BE2C (cell line): ENCODE results near the gene CDH13.

ENCODE experiments used
- DNase-seq: peaks from one replicate; pipeline ENCODE4 v3.0.0-alpha.2; 2020
- H3K27me3 ChIP-seq: fragments of 250-450 bp; sonication (Bioruptor Pico); 2 replicates; pipeline ENCODE4 v1.5.1; 2020; ENCODE audit warnings: mild to moderate bottlenecking
- H3K36me3 ChIP-seq: fragments of 250-450 bp; sonication (Bioruptor Pico); 2 replicates; pipeline ENCODE4 v1.5.1; 2020; ENCODE audit warnings: mild to moderate bottlenecking
- H3K4me1 ChIP-seq: fragments of 250-450 bp; sonication (Bioruptor Pico); 2 replicates; pipeline ENCODE4 v1.5.1; 2020
- H3K4me3 ChIP-seq: 2 replicates; pipeline ENCODE4 v1.5.1; 2011; ENCODE audit warnings: low read depth, low read length
- H3K9me3 ChIP-seq: fragments of 250-450 bp; sonication (Bioruptor Pico); 2 replicates; pipeline ENCODE4 v1.5.1; 2020
- TF ChIP-seq, protein P1 (sequence below): IDR thresholded peaks from 2 replicates; pipeline ENCODE4 v1.5.1; 2012; ENCODE audit warnings: mild to moderate bottlenecking, low read depth, low read length

CDH13 gene

DNA sequence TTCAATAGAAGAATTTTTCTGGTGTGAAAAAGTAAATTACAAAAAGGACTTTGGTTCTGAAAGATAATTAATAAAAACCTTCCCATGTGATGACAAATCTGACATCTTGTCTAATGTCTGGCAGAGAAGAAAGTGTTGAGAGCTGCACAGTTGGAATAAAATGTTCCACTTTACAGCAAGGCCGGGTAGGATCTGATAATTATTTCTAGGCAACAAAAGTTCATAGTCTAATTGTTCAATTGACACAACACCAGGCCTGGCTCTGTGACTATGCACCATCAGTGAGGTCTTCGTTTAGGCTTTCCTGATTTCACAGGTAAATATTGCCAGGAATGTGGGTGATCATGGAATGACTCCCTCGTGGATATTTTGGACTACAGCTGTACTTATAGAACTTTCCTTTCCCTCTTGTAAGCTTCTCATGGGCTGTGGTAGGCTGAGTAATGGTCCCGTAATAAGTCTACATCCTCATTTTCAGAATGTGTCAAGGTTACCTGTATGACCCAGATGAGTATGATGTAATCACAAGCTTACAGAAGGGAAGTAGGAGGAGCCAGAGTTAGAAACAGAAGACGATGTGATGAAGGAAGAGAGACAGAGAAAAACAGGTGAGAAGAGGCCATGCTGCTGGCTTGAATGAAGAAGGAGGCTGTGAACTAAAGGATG, 217.0 kb downstream of the CDH13 start:
- TF ChIP-seq, protein P1, sequence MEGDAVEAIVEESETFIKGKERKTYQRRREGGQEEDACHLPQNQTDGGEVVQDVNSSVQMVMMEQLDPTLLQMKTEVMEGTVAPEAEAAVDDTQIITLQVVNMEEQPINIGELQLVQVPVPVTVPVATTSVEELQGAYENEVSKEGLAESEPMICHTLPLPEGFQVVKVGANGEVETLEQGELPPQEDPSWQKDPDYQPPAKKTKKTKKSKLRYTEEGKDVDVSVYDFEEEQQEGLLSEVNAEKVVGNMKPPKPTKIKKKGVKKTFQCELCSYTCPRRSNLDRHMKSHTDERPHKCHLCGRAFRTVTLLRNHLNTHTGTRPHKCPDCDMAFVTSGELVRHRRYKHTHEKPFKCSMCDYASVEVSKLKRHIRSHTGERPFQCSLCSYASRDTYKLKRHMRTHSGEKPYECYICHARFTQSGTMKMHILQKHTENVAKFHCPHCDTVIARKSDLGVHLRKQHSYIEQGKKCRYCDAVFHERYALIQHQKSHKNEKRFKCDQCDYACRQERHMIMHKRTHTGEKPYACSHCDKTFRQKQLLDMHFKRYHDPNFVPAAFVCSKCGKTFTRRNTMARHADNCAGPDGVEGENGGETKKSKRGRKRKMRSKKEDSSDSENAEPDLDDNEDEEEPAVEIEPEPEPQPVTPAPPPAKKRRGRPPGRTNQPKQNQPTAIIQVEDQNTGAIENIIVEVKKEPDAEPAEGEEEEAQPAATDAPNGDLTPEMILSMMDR: no peak
- Histone ChIP-seq H3K27me3 (no peaks in the 10 kb centered on the region), H3K9me3 (no peaks in the 10 kb centered on the region), H3K36me3 (no peaks in the 10 kb centered on the region), H3K4me3 (no peak overlapping the region), H3K4me1 (no peaks in the 10 kb centered on the region)
- no peak for DNase-seq

DNA sequence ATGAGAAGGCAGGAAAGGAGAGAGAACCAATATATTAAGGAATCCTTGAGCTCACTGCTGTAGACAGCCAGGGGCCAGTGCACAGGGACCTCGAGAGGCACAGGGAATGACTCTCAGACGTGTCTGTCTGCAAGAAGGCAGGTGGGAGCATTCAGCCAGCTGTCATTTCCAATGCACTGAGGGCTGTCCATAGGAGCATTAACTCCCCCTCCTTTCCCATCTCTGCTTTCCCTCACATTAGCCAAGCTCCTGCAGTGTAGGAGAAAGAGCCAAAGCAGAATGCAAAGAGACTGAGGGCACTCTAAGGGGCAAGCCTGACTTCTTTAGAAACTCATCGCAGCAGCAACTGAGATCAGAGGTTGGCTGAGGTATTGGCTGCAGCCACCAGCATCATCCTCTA, 218.3 kb downstream of the CDH13 start:
- no peaks in the 10 kb centered on the region; the same call in 1 of the 2 replicates for H3K9me3 ChIP-seq
- TF ChIP-seq, protein P1: no peak

DNA sequence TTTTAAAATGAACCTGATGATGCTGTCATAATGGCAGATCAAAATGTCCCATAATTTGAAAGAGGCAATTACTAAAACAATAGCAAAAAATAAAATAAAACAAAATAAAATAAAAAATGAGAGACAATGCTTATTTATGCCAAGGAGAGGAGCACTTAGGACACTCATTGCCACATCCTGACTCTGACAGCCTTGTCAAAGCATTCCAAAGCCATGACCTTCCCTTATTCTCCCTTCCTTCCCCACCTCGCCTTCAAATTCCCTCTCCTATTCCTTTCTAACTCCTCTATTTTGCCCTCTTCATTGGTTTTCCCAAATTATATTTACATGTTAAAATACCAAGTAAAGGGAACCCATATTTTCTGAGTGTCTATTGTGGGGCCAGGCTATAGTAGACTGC, 220.0 kb downstream of the CDH13 start:
- H3K36me3 ChIP-seq: no peaks in the 10 kb centered on the region
- H3K4me1 ChIP-seq: no peaks in the 10 kb centered on the region
- no peaks in the 10 kb centered on the region for H3K27me3 ChIP-seq
- DNase-seq: no peak
- TF ChIP-seq, protein P1: no peak
- H3K9me3 ChIP-seq: no peaks in the 10 kb centered on the region; the same call in 1 of the 2 replicates
- H3K4me3 ChIP-seq: no peak overlapping the region

More for the DNA sequence above, 218.3 kb downstream of the CDH13 start:
- H3K4me1 ChIP-seq: no peaks in the 10 kb centered on the region
- DNase-seq: no peak
- no peaks in the 10 kb centered on the region for H3K36me3 ChIP-seq
- H3K27me3 ChIP-seq: no peaks in the 10 kb centered on the region
- no peak overlapping the region for H3K4me3 ChIP-seq

DNA sequence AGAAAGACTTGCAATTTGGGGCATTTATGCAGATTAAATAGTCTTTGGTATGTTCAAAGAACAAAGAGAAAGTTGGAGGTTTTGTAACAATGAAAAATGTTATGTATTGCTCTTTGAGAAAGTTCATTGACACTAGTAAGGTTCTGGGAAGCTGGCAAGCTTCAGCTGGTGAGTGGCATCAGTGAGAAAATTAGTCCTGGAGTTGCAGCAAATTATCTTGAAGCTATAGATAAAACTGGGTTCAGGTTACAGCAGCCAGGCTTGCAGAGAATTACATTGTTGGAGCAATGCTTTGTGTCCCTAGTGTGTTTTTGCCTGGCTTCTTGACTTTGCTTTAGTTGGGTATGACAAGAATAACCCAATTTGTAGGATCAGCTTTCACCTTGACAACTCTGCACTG, 221.2 kb downstream of the CDH13 start:
- H3K36me3 ChIP-seq: no peaks in the 10 kb centered on the region
- no peak for DNase-seq
- TF ChIP-seq, protein P1: no peak
- no peak overlapping the region for H3K4me3 ChIP-seq
- no peaks in the 10 kb centered on the region for H3K4me1 ChIP-seq
- H3K27me3 ChIP-seq: no peaks in the 10 kb centered on the region
- no peaks in the 10 kb centered on the region; the same call in none of the 2 replicates for H3K9me3 ChIP-seq

DNA sequence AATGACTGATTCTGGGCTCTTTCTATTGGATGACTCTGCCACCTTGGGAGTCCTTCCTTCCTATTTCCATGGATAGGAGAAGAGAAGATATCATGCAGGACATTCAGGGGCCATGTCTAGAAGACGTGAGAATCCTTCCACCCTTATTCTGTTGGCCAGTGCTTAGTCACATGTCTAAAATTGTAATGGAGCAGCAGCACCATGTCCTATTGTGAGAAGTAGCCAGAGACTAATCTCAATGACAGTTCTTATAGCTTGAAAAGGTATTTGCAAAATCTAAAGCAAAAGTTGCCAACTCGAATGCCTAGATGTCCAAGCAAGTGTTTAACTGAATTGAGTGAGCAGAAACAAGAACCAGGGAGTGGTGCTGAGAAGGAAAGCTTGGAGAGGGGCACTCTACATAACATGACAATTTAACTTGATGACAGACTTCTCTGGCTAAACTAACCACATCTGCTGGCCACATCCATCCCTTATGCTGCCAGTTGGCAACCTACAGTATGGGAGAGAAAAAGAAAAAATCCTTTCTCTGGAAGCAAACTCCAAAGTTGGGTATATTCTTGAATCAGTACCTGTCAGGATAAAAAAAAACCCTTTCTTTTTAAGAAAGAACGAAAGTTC, 225.7 kb downstream of the CDH13 start:
- H3K27me3 ChIP-seq: no peaks in the 10 kb centered on the region
- H3K4me1 ChIP-seq: no peaks in the 10 kb centered on the region
- H3K9me3 ChIP-seq: no peaks in the 10 kb centered on the region; the same call in none of the 2 replicates
- no peaks in the 10 kb centered on the region for H3K36me3 ChIP-seq
- no peak for DNase-seq
- TF ChIP-seq, protein P1: no peak
- H3K4me3 ChIP-seq: no peak overlapping the region

DNA sequence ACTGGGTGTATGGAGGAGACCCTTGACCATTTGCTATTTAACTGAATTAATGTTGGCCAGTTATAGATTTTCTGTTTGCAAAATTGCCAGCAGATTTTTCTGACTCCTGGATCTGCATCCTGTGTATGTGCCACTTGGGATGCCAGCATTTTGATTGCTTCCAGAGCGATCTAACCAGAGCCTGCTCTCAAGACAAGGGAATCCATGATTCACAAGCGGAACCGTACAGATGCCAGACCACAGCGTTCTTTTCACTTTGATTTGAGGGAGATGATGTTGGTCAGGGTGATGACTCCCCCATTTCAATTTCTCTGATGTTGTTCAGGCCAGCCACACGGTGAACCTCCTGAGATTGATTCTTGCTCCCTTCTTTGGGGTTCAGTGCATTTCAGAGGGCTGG, 228.7 kb downstream of the CDH13 start:
- H3K9me3 ChIP-seq: no peaks in the 10 kb centered on the region; the same call in 1 of the 2 replicates
- TF ChIP-seq, protein P1: no peak
- H3K27me3 ChIP-seq: no peaks in the 10 kb centered on the region
- no peak for DNase-seq
- H3K36me3 ChIP-seq: no peaks in the 10 kb centered on the region
- H3K4me1 ChIP-seq: no peaks in the 10 kb centered on the region
- H3K4me3 ChIP-seq: no peak overlapping the region
